Brain pericyte (primary cell): ENCODE measurements around the gene SMIM35.
"Not testable (repeated sequence)": the region's sequence is repeated elsewhere in the genome, so short reads cannot be mapped to it uniquely, and the experiment has no call there.

Experiments used
- DNase-seq: peaks from one replicate; pipeline ENCODE4 v3.0.0-alpha.2; 2012; ENCODE audit warnings: low read depth, low spot score

Gene SMIM35

GRCh38 chr11:117985953-117986887, 100.5 kb downstream of the SMIM35 start, which contains the start of gene IL10RA:
TSS of gene IL10RA (plus strand) at chr11:117986394. CDS start at chr11:117986468, 74 bp downstream.
- no peak for DNase-seq

- no peak for DNase-seq
Observed at GRCh38 chr11:117984476-117984875, 102.3 kb downstream of the SMIM35 start.

GRCh38 chr11:117983163-117983475, 103.6 kb downstream of the SMIM35 start:
- no peak for DNase-seq

- no peak for DNase-seq
Observed at GRCh38 chr11:117980720-117981119, 106.0 kb downstream of the SMIM35 start.

GRCh38 chr11:117980280-117980679, 106.5 kb downstream of the SMIM35 start:
- no peak for DNase-seq

- DNase-seq: no peak
Observed at GRCh38 chr11:117979481-117980211, 107.1 kb downstream of the SMIM35 start.

- DNase-seq: no peak
Observed at GRCh38 chr11:117978991-117979390, 107.8 kb downstream of the SMIM35 start.

- not testable (repeated sequence) for DNase-seq
Observed at GRCh38 chr11:117978291-117978910, 108.4 kb downstream of the SMIM35 start.

- not testable (repeated sequence) for DNase-seq
Observed at GRCh38 chr11:117977612-117978264, 109.0 kb downstream of the SMIM35 start.

GRCh38 chr11:117977029-117977428, 109.7 kb downstream of the SMIM35 start:
- DNase-seq: no peak

GRCh38 chr11:117976445-117976844, 110.3 kb downstream of the SMIM35 start:
- DNase-seq: no peak

- DNase-seq: no peak
Observed at GRCh38 chr11:117973503-117973860, 113.3 kb downstream of the SMIM35 start.

GRCh38 chr11:117972629-117973502, 113.9 kb downstream of the SMIM35 start:
- DNase-seq: no peak

GRCh38 chr11:117972044-117972443, 114.7 kb downstream of the SMIM35 start:
- no peak for DNase-seq

- no peak for DNase-seq
Observed at GRCh38 chr11:117970400-117971024, 116.3 kb downstream of the SMIM35 start.

- DNase-seq: no peak
Observed at GRCh38 chr11:117969160-117969991, 117.4 kb downstream of the SMIM35 start.

GRCh38 chr11:117966908-117967307, 119.9 kb downstream of the SMIM35 start:
- no peak for DNase-seq

- no peak for DNase-seq
Observed at GRCh38 chr11:117962826-117963225, 123.9 kb downstream of the SMIM35 start.

- no peak for DNase-seq
Observed at GRCh38 chr11:117961896-117962295, 124.9 kb downstream of the SMIM35 start.
